Adrenal gland (tissue), 12 donors: ENCODE results near the gene CXXC5. TPM values are rescaled to one million over a fixed set of nuclear protein-coding genes. Genes with fewer than 3 reads are reported as not detected.

ENCODE experiments used
- DNase-seq, 7 donors: peaks; one replicate each; pipeline ENCODE4 v3.0.0-alpha.2; 2019 to 2020
- H3K27ac ChIP-seq, 5 donors: fragments of 200-600 bp; sonication (generic) in 4 of 5; 1 replicate in 3 of 5; 2 replicates in 2 of 5; pipeline versions ENCODE4 v1.5.1 to v1.8.0; 2016 to 2020; ENCODE audit warnings: mild to moderate bottlenecking in 1 of 5
- H3K27me3 ChIP-seq: fragments of 200-600 bp; 2 replicates; pipeline ENCODE4 v1.8.0; 2021
- H3K36me3 ChIP-seq, 2 donors: fragments of 200-600 bp; replicated peaks in 1 of 2; 1 replicate in 1 of 2; 2 replicates in 1 of 2; pipeline versions ENCODE4 v1.5.1 to v1.8.0; 2018 to 2022
- H3K4me1 ChIP-seq, 2 donors: fragments of 200-600 bp; replicated peaks in 1 of 2; 1 replicate in 1 of 2; 2 replicates in 1 of 2; pipeline versions ENCODE4 v1.5.1 to v1.8.0; 2018 to 2021
- H3K4me3 ChIP-seq, 4 donors: fragments of 200-600 bp; sonication (generic) in 3 of 4; one replicate each; pipeline ENCODE4 v1.5.1; 2016 to 2018
- H3K9me3 ChIP-seq, 3 donors: fragments of 200-600 bp; sonication (generic) in 1 of 3; replicated peaks in 1 of 3; 1 replicate in 2 of 3; 2 replicates in 1 of 3; pipeline versions ENCODE4 v1.5.1 to v1.8.0; 2016 to 2021
- POLR2A ChIP-seq, 2 donors: fragments of 450-650 bp; IDR thresholded peaks; one replicate each; pipeline ENCODE4 v1.6.1; 2017; ENCODE audit warnings: antibody characterized with exemption in 2 of 2, mild to moderate bottlenecking in 2 of 2, moderate library complexity in 1 of 2
- WGBS, 4 donors: extraction: QIAGEN DNeasy Blood & Tissue Kit in 2 of 4; methylation state at CpG; one replicate each; pipeline versions ENCODE4 v1.1.5 to v1.1.7; 2013 to 2017; 5-methylcytosine and 5-hydroxymethylcytosine counted together
- intact Hi-C, 2 donors: fragments of 100-400 bp; cut with DNase I; formaldehyde crosslinking; loops; one replicate each; pipeline versions ENCODE4 v1.14.1 to v1.15.0; 2022 to 2023
- polyA plus RNA-seq, 3 donors: library from polyadenylated mRNA; stranded (reverse); fragments of 200-250 nt in 2 of 3; fragments of 350-450 nt in 1 of 3; fragmentation: Illumina TruSeq in 1 of 3; extraction: RNeasy Lipid Tissue Mini Kit (QIAGEN cat#74804) in 1 of 3; gene quantifications; one replicate each; pipeline ENCODE4 v1.2.3, GENCODE V29; 2013 to 2014
- total RNA-seq, 9 donors: library from RNA; depleted of rRNA in 4 of 9; stranded (reverse); fragments of >200 nt in 4 of 9; fragments of 120-200 nt in 1 of 9; fragmentation: NEBNext Ultra II Directional in 1 of 9; extraction: Animal tissue kit (Norgen Biotek cat#: 25700) in 1 of 9; gene quantifications; one replicate each; pipeline versions ENCODE4 v1.1.0 to v1.2.4, GENCODE V29; 2013 to 2023
- TF ChIP-seq, protein P1 (sequence below), 6 experiments: fragments of 450-650 bp in 4 of 6; fragments of 200-600 bp in 2 of 6; sonication (generic) in 1 of 6; IDR thresholded peaks; 1 replicate in 5 of 6; 2 replicates in 1 of 6; pipeline versions ENCODE4 v1.5.1 to v1.8.0; 2016 to 2021; ENCODE audit warnings: antibody characterized with exemption in 6 of 6, mild to moderate bottlenecking in 2 of 6, moderate library complexity in 1 of 6
- donor health status: healthy with polysubstance abuse.
- donor health status: Bipolar disorder and iron deficiency.
- donor health status: DM: yes; HTN: yes; CAD: no.
- donor health status: DM: no; HTN: no; CAD: no.
- donor health status: DM: no; HTN: no; CAD: no.
- donor health status: DM: yes; HTN: yes; CAD: no.

The CXXC5 gene
- total and polyA plus RNA-seq, 12 donors = 16.2 to 79.3 (median 34.7) TPM

DNA sequence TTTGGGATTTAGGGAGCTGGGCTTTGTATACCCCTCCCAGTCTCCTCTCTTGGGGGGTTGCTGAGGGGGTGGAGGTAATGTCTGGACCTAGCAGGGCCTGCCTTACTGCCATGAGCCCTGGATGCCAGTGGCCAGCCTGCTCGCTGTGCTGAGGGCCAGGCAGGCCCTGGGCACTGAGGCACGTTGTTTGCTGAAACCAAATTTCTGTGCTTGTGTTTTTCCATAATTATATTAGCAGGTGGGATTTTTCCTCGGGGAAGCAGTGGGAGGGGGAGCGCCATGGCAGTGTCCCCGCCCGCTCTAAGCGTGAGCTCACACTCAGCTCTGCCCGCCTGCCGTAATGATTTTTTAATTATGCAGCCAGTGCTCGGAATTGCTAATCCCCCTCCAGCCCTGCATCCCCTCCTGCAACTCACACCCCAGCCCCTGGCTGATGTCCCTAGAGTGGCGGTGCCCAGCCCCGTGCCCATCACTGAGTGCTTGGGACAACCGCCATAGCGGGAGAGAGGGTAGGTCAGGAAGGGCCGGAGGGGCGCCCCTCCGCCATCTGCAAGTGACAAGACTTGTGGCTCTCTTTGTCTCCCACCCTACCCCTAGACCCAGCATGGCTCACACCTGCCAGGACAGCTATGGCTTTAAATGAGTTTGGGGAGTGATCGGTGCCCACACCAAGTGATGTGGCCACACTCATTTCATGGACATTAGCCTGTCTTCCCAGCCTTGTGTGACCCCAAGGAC is 20.9 kb downstream of the CXXC5 start:
- intact Hi-C loops = no loop called here
- DNase-seq = peak in 1 of 7 donors; percentile 22
- Histone ChIP-seq H3K27me3 (no peaks in the 10 kb centered on the region), H3K4me3 (peak overlapping the region in 1 of 4 donors; percentile 66), H3K36me3 (no peaks in the 10 kb centered on the region), H3K9me3 (no peaks in the 10 kb centered on the region), H3K27ac (peak overlapping the region; percentile 70 to 97 (median 83)), H3K4me1 (peaks cover 60 to 79% of the 10 kb centered on the region in 2 donors)
- no peak for TF ChIP-seq POLR2A (IDR thresholded peaks at IDR 0.05)
- TF ChIP-seq, protein P1, sequence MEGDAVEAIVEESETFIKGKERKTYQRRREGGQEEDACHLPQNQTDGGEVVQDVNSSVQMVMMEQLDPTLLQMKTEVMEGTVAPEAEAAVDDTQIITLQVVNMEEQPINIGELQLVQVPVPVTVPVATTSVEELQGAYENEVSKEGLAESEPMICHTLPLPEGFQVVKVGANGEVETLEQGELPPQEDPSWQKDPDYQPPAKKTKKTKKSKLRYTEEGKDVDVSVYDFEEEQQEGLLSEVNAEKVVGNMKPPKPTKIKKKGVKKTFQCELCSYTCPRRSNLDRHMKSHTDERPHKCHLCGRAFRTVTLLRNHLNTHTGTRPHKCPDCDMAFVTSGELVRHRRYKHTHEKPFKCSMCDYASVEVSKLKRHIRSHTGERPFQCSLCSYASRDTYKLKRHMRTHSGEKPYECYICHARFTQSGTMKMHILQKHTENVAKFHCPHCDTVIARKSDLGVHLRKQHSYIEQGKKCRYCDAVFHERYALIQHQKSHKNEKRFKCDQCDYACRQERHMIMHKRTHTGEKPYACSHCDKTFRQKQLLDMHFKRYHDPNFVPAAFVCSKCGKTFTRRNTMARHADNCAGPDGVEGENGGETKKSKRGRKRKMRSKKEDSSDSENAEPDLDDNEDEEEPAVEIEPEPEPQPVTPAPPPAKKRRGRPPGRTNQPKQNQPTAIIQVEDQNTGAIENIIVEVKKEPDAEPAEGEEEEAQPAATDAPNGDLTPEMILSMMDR (IDR thresholded peaks at IDR 0.05) = no peak
- 81 to 88% (median 82%) methylated on average over 18 of the region's 18 CpGs for WGBS, 4 donors

DNA sequence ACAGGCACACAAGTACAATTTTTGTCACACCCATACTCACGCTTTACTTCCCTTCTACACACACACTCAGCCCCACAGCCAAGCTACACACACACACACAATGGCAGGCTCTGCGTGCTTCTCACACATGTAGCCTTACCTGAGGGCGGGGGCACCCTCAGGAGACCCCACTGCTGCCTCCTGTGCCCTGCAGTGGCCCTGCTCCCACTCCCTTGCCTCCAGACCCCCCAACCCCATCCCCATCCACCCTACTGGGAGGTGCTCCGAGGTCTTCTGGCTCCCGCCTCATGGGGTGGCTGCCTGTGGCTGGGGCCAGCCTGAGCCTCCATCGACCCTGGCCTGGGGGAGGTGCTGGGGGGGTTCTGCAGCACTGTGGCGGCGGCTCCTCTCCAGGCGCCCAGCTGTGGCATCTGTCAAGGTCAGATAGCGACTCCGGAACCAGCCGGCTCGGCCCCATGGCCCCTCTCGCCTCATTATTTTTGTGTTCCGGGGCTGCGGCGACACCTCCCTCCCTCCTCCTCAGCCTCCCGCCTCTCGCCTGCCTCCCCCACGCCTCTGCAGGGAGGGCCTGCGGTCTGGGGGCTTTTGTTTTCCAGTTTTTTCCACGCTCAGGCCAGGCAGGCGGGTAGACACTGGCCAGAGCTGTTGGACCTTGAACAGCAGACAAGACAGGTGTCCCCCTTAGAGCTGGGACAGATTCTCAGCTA is 21.7 kb downstream of the CXXC5 start:
- 15 to 26% (median 25%) methylated on average over 16 to 23 of the region's 23 CpGs for WGBS, 4 donors
- Histone ChIP-seq H3K4me3 (peak overlapping the region in 1 of 4 donors; percentile 15), H3K9me3 (no peaks in the 10 kb centered on the region), H3K36me3 (no peaks in the 10 kb centered on the region), H3K4me1 (peaks cover 53 to 76% of the 10 kb centered on the region in 2 donors), H3K27ac (peak overlapping the region in 2 of 5 donors; percentile 60 to 97), H3K27me3 (no peaks in the 10 kb centered on the region)
- TF ChIP-seq, protein P1 (IDR thresholded peaks at IDR 0.05) = no peak
- no peak for TF ChIP-seq POLR2A (IDR thresholded peaks at IDR 0.05)
- peak in 6 of 7 donors; percentile 40 to 70 (median 66) for DNase-seq
- intact Hi-C loops = no loop called here

- H3K27ac ChIP-seq = peak overlapping the region in 2 of 5 donors; percentile 60 to 97
- intact Hi-C loops = no loop called here
- no peaks in the 10 kb centered on the region for H3K36me3 ChIP-seq
- 75 to 83% (median 76%) methylated on average over 14 to 16 of the region's 16 CpGs for WGBS, 4 donors
- H3K27me3 ChIP-seq = no peaks in the 10 kb centered on the region
- no peak for TF ChIP-seq POLR2A (IDR thresholded peaks at IDR 0.05)
- TF ChIP-seq, protein P1 (IDR thresholded peaks at IDR 0.05) = peak in 1 of 6 experiments; percentile 6
- no peak for DNase-seq
- H3K4me3 ChIP-seq = no peak overlapping the region
- no peaks in the 10 kb centered on the region for H3K9me3 ChIP-seq
- peaks cover 46 to 69% of the 10 kb centered on the region in 2 donors for H3K4me1 ChIP-seq
Observed at GRCh38 chr5:139670369-139671095, 22.4 kb downstream of the CXXC5 start.
